ENCODE data around the gene MTMR3.

GRCh38 chr22:29987137-29987536 lies 104.2 kb downstream of the MTMR3 start:
- TF ChIP-seq EZH2phosphoT487 (IDR thresholded peaks at IDR 0.05; ENCODE audit: low read length) (no peak), EZH2 (optimal IDR thresholded peaks at IDR 0.05; ENCODE audit: low read depth, low read length) (no peak)
- TF ChIP-seq, protein P1, sequence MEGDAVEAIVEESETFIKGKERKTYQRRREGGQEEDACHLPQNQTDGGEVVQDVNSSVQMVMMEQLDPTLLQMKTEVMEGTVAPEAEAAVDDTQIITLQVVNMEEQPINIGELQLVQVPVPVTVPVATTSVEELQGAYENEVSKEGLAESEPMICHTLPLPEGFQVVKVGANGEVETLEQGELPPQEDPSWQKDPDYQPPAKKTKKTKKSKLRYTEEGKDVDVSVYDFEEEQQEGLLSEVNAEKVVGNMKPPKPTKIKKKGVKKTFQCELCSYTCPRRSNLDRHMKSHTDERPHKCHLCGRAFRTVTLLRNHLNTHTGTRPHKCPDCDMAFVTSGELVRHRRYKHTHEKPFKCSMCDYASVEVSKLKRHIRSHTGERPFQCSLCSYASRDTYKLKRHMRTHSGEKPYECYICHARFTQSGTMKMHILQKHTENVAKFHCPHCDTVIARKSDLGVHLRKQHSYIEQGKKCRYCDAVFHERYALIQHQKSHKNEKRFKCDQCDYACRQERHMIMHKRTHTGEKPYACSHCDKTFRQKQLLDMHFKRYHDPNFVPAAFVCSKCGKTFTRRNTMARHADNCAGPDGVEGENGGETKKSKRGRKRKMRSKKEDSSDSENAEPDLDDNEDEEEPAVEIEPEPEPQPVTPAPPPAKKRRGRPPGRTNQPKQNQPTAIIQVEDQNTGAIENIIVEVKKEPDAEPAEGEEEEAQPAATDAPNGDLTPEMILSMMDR (IDR thresholded peaks at IDR 0.05; ENCODE audit: low read length): no peak

Measured in MM.1S (cell line).